Sigmoid colon (tissue), 7 donors: Measurements from ENCODE around the gene PPP1R18. TPM values are rescaled to one million over a fixed set of nuclear protein-coding genes. Genes with fewer than 3 reads are reported as not detected.

ENCODE experiments used
- DNase-seq: peaks from one replicate; pipeline ENCODE4 v3.0.0-alpha.2; 2019
- H3K27ac ChIP-seq, 4 donors: fragments of 200-600 bp; sonication (generic); one replicate each; pipeline ENCODE4 v1.5.1; 2016 to 2019; ENCODE audit warnings: mild to moderate bottlenecking in 1 of 4
- H3K27me3 ChIP-seq, 3 donors: fragments of 200-600 bp; sonication (generic); one replicate each; pipeline ENCODE4 v1.5.1; 2019; ENCODE audit warnings: mild to moderate bottlenecking in 1 of 3
- H3K36me3 ChIP-seq, 4 donors: fragments of 200-600 bp; sonication (generic); one replicate each; pipeline ENCODE4 v1.5.1; 2016 to 2019
- H3K4me1 ChIP-seq, 4 donors: fragments of 200-600 bp; sonication (generic); one replicate each; pipeline ENCODE4 v1.5.1; 2017 to 2019
- H3K4me3 ChIP-seq, 4 donors: fragments of 200-600 bp; sonication (generic); one replicate each; pipeline ENCODE4 v1.5.1; 2017 to 2019; ENCODE audit warnings: mild to moderate bottlenecking in 2 of 4, moderate library complexity in 1 of 4
- H3K9me3 ChIP-seq, 4 donors: fragments of 200-600 bp in 3 of 4; sonication (generic) in 3 of 4; one replicate each; pipeline versions ENCODE4 v1.5.1 to v1.6.1; 2013 to 2019
- EP300 ChIP-seq, 4 donors: sonication (generic); formaldehyde crosslinking; IDR thresholded peaks; one replicate each; pipeline ENCODE4 v1.6.1; 2017; ENCODE audit warnings: antibody characterized with exemption in 4 of 4
- POLR2A ChIP-seq, 2 donors: fragments of 450-650 bp; IDR thresholded peaks; one replicate each; pipeline ENCODE4 v1.6.1; 2016; ENCODE audit warnings: antibody characterized with exemption in 2 of 2, mild to moderate bottlenecking in 2 of 2, moderate library complexity in 2 of 2
- POLR2AphosphoS5 ChIP-seq, 4 donors: sonication (generic); formaldehyde crosslinking; IDR thresholded peaks; one replicate each; pipeline ENCODE4 v1.6.1; 2017; ENCODE audit warnings: antibody characterized with exemption in 4 of 4
- WGBS, 2 donors: extraction: QIAGEN DNeasy Blood & Tissue Kit; methylation state at CpG; one replicate each; pipeline ENCODE4 v1.1.7; 2013; 5-methylcytosine and 5-hydroxymethylcytosine counted together
- intact Hi-C: fragments of 100-400 bp; cut with DNase I; formaldehyde crosslinking; loops from one replicate; pipeline ENCODE4 v1.15.1; 2023
- polyA plus RNA-seq, 3 donors: library from polyadenylated mRNA; stranded (reverse); fragments of 200-250 nt; gene quantifications; one replicate each; pipeline ENCODE4 v1.2.3, GENCODE V29; 2013
- total RNA-seq, 4 donors: library from RNA; depleted of rRNA; stranded (reverse); fragments of >200 nt; gene quantifications; one replicate each; pipeline ENCODE4 v1.1.0, GENCODE V29; 2016
- TF ChIP-seq, protein P1 (sequence below), 4 experiments: fragments of 450-650 bp in 3 of 4; fragments of 200-600 bp in 1 of 4; IDR thresholded peaks; one replicate each; pipeline ENCODE4 v1.5.1; 2016 to 2019; ENCODE audit warnings: antibody characterized with exemption in 4 of 4, mild to moderate bottlenecking in 3 of 4, moderate library complexity in 2 of 4
- donor health status: healthy with polysubstance abuse.
- donor health status: Bipolar disorder and iron deficiency.
- donor health status: healthy.

PPP1R18 gene
- total and polyA plus RNA-seq, 7 donors: 15.0 to 69.8 (median 33.2) TPM

DNA sequence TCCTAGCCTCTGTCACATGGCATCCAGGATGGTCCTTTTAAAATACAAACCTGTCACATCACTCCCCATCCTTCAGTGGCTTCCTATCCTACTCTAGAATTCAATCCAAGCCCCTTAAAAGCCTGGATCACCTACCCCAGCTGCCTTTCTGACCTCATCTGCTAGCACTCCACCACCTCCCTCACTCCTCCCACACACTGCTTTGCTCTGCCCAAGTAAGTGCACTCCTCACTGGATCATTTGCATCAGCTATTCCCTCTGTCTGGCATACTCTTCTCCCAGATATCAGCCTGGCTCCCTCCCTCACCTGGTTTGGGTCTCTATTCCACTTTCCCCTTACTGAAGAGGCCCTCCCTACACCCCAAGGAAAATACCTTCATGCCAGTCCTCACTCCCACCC, 29.0 kb downstream of the PPP1R18 start:
- no peaks in the 10 kb centered on the region for H3K9me3 ChIP-seq
- DNase-seq: no peak
- H3K4me3 ChIP-seq: no peak overlapping the region
- intact Hi-C loops: no loop called here
- H3K36me3 ChIP-seq: peaks cover 63 to 100% (median 87%) of the 10 kb centered on the region in 4 donors
- H3K27ac ChIP-seq: no peak overlapping the region
- no peaks in the 10 kb centered on the region for H3K27me3 ChIP-seq
- TF ChIP-seq EP300 (IDR thresholded peaks at IDR 0.05): no peak
- TF ChIP-seq POLR2A (IDR thresholded peaks at IDR 0.05): no peak
- TF ChIP-seq POLR2AphosphoS5 (IDR thresholded peaks at IDR 0.05): no peak
- TF ChIP-seq, protein P1, sequence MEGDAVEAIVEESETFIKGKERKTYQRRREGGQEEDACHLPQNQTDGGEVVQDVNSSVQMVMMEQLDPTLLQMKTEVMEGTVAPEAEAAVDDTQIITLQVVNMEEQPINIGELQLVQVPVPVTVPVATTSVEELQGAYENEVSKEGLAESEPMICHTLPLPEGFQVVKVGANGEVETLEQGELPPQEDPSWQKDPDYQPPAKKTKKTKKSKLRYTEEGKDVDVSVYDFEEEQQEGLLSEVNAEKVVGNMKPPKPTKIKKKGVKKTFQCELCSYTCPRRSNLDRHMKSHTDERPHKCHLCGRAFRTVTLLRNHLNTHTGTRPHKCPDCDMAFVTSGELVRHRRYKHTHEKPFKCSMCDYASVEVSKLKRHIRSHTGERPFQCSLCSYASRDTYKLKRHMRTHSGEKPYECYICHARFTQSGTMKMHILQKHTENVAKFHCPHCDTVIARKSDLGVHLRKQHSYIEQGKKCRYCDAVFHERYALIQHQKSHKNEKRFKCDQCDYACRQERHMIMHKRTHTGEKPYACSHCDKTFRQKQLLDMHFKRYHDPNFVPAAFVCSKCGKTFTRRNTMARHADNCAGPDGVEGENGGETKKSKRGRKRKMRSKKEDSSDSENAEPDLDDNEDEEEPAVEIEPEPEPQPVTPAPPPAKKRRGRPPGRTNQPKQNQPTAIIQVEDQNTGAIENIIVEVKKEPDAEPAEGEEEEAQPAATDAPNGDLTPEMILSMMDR (IDR thresholded peaks at IDR 0.05): no peak
- H3K4me1 ChIP-seq: no peaks in the 10 kb centered on the region

DNA sequence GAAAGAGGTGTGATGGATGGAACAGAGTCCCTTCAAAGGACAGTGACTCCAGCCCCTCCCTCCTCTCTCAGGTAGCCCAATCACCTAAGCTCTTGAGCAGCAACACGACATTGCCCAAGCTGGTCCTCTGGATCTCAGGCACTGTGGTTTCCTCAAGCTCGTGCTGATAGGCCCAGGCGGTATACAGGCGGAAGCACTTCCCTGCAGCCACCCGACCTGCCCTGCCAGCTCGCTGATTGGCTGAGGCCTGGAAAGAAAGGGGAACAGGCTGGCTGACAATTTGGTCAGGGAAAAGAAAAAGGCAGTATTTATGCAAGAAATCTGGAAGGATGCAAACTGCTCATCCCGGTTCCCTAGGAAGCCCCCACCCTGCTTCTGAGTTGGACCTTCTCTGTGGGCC, 29.9 kb downstream of the PPP1R18 start:
- no peaks in the 10 kb centered on the region for H3K4me1 ChIP-seq
- intact Hi-C loops: no loop called here
- H3K27me3 ChIP-seq: no peaks in the 10 kb centered on the region
- no peak overlapping the region for H3K27ac ChIP-seq
- no peak for DNase-seq
- H3K9me3 ChIP-seq: no peaks in the 10 kb centered on the region
- TF ChIP-seq EP300 (IDR thresholded peaks at IDR 0.05) (no peak), POLR2AphosphoS5 (IDR thresholded peaks at IDR 0.05) (no peak), POLR2A (IDR thresholded peaks at IDR 0.05) (no peak)
- TF ChIP-seq, protein P1 (IDR thresholded peaks at IDR 0.05): no peak
- H3K36me3 ChIP-seq: peaks cover 70 to 100% (median 86%) of the 10 kb centered on the region in 4 donors
- no peak overlapping the region for H3K4me3 ChIP-seq
- 80 to 86% methylated on average over 7 of the region's 7 CpGs for WGBS, 2 donors

DNA sequence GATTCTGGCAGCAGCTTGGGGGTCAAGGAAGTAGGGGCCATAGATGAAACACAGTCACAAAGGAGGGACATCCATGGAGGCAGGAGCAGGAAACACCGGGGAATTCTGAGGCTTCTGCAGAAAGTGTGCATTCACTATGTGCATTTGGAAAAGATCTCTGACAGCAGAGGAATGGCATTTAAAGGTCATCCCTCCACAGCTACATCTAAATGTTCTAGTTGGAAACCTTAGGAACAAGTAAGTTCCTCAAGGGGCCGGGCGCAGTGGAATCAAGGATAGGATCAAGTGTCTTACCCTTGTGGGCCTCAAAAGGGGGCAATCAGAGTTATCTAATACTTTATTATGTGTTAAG, 30.7 kb downstream of the PPP1R18 start:
- WGBS, 2 donors: 95 to 98% methylated on average over 3 of the region's 3 CpGs

DNA sequence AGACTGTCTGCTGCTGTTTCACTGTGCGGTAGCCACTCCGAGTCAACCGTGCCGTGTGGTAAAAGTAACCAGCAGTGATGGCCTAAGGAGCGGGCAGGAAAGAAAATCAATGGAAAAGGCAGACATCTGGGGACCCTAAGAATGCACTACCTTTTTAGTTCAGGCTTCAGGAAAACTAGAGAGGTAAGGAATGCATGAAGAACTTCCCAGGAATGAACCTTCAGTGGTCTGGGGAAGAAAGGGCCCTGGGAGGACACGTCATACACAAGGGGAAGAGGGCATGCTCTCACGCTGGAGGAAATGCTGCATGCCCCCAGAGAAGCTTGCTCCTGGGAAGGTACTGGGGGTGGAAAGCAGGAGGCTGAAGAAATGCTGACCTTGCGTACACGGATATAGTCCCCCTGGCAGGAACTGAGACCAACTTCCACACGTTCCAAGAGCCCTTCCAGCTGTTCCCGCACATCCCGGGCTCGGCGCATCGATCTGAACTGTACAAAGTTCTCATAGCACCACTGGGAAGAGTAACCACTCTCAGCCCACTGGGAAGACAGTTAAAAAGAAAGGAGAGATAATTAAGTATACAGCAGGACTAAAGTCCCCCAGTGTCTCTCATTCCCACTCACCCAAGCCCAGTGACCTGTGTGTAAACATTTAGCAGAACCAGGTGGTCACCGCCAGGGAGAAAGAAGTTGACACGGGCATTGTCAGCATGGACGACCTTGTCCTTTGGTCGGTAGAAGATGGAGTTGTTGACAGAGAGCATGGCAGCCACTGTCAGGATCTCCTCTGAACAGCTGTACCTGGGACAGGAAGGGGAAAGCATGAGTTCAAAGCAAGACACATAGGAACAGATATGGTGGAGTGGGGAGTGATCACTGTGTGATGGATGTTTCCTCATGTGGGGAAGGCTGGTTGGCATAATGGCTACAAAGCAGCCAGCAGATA, 31.4 kb downstream of the PPP1R18 start:
- DNase-seq: no peak

More for the DNA sequence above, 30.7 kb downstream of the PPP1R18 start:
- Histone ChIP-seq H3K9me3 (no peaks in the 10 kb centered on the region), H3K27ac (no peak overlapping the region), H3K36me3 (peaks cover 65 to 100% (median 87%) of the 10 kb centered on the region in 4 donors), H3K27me3 (no peaks in the 10 kb centered on the region), H3K4me1 (no peaks in the 10 kb centered on the region), H3K4me3 (no peak overlapping the region)
- no peak for DNase-seq
- TF ChIP-seq POLR2AphosphoS5 (IDR thresholded peaks at IDR 0.05) (no peak), POLR2A (IDR thresholded peaks at IDR 0.05) (no peak), EP300 (IDR thresholded peaks at IDR 0.05) (no peak)
- TF ChIP-seq, protein P1 (IDR thresholded peaks at IDR 0.05): no peak
- intact Hi-C loops: no loop called here

More for the DNA sequence above, 31.4 kb downstream of the PPP1R18 start:
- Histone ChIP-seq H3K27me3 (no peaks in the 10 kb centered on the region), H3K36me3 (peaks cover 61 to 99% (median 83%) of the 10 kb centered on the region in 4 donors), H3K4me1 (no peaks in the 10 kb centered on the region), H3K9me3 (no peaks in the 10 kb centered on the region), H3K4me3 (no peak overlapping the region), H3K27ac (no peak overlapping the region)
- intact Hi-C loops: no loop called here
- 91 to 93% methylated on average over 19 of the region's 19 CpGs for WGBS, 2 donors
- no peak for TF ChIP-seq POLR2AphosphoS5 (IDR thresholded peaks at IDR 0.05)
- no peak for TF ChIP-seq EP300 (IDR thresholded peaks at IDR 0.05)
- no peak for TF ChIP-seq POLR2A (IDR thresholded peaks at IDR 0.05)
- TF ChIP-seq, protein P1 (IDR thresholded peaks at IDR 0.05): no peak
